GM12878 (cell line): ENCODE data around the gene CTSW. TPM values are rescaled to one million over a fixed set of nuclear protein-coding genes. Genes with fewer than 3 reads are reported as not detected.

Experiments
- ATAC-seq: fragments of 200-7000 bp; cut with Tn5 transposase; 3 replicates; pipeline ENCODE4 v1.9.1; 2020; ENCODE audit warnings: mild to moderate bottlenecking, moderate library complexity
- BruUV-seq: library from RNA; stranded (reverse); fragments of 400-500 nt; replicated peaks from 2 replicates; lab custom pipeline; 2021; lab: Mats Ljungman, UMichigan
- CTCF ChIA-PET: fragments of 300-600 bp; sonication (Branson Sonifier 250); formaldehyde crosslinking; extraction: SDS; loops from one replicate; lab custom pipeline; 2021; ENCODE audit warnings: inconsistent platforms; lab: Yijun Ruan, JAX
- POLR2A ChIA-PET: fragments of 350-600 bp; formaldehyde crosslinking; extraction: SDS; loops from one replicate; lab custom pipeline; 2021; ENCODE audit warnings: inconsistent platforms; lab: Charles Lee
- RAD21 ChIA-PET: fragments of 300-600 bp; sonication (Branson Sonifier 250); formaldehyde crosslinking; loops from one replicate; lab custom pipeline; 2023; ENCODE audit warnings: antibody characterized with exemption; ENCODE audit not compliant: unreplicated experiment; lab: Charles Lee
- SMC1A ChIA-PET: fragments of 300-600 bp; sonication (Branson Sonifier 250); formaldehyde crosslinking; loops from one replicate; lab custom pipeline; 2023; ENCODE audit not compliant: unreplicated experiment, uncharacterized antibody; lab: Charles Lee
- DNase-seq: peaks from one replicate; pipeline ENCODE4 v3.0.0-alpha.2; 2011; ENCODE audit warnings: low read depth, low spot score
- FAIRE-seq: peaks from 3 replicates; lab custom pipeline; 2011; peaks lifted over from hg19 to GRCh38; lab: Jason Lieb, UNC
- H2AFZ ChIP-seq: 2 replicates; pipeline ENCODE4 v1.6.0; 2011; ENCODE audit warnings: low read depth, low read length, control low read depth; ENCODE audit not compliant: control insufficient read depth
- H3K27ac ChIP-seq: 2 replicates; pipeline ENCODE4 v1.5.1; 2011; ENCODE audit warnings: control low read depth; ENCODE audit not compliant: control insufficient read depth, insufficient read depth
- H3K27me3 ChIP-seq, 2 experiments: replicated peaks in 1 of 2; 2 replicates each; pipeline versions ENCODE4 v1.6.0 to v1.6.1; 2011; ENCODE audit warnings: low read length in 1 of 2; ENCODE audit not compliant: control insufficient read depth in 2 of 2, insufficient read depth in 2 of 2
- H3K36me3 ChIP-seq, 2 experiments: 2 replicates each; pipeline ENCODE4 v1.5.1; 2011; ENCODE audit warnings: low read length in 1 of 2; ENCODE audit not compliant: control insufficient read depth in 2 of 2, insufficient read depth in 2 of 2
- H3K4me1 ChIP-seq: 2 replicates; pipeline ENCODE4 v1.6.1; 2011; ENCODE audit warnings: mild to moderate bottlenecking, low read length, moderate library complexity, mixed read lengths; ENCODE audit not compliant: control insufficient read depth, insufficient read depth
- H3K4me2 ChIP-seq: 2 replicates; pipeline ENCODE4 v1.6.0; 2011; ENCODE audit warnings: control low read depth; ENCODE audit not compliant: control insufficient read depth, insufficient read depth
- H3K4me3 ChIP-seq: fragments of 200-600 bp; sonication (generic); 2 replicates; pipeline ENCODE4 v1.5.1; 2016
- H3K79me2 ChIP-seq: 2 replicates; pipeline ENCODE4 v1.6.0; 2011; ENCODE audit warnings: low read length; ENCODE audit not compliant: control insufficient read depth, insufficient read depth
- H3K9ac ChIP-seq: 2 replicates; pipeline ENCODE4 v1.8.0; 2011; ENCODE audit warnings: low read length, control low read depth, mixed read lengths; ENCODE audit not compliant: control insufficient read depth, insufficient read depth
- H3K9me3 ChIP-seq: replicated peaks from 3 replicates; pipeline ENCODE4 v1.5.1; 2011; ENCODE audit warnings: mild to moderate bottlenecking, low read length; ENCODE audit not compliant: control insufficient read depth, insufficient read depth
- H4K20me1 ChIP-seq: 2 replicates; pipeline ENCODE4 v1.6.0; 2011; ENCODE audit not compliant: control insufficient read depth, insufficient read depth
- ATF7 ChIP-seq: fragments of 450-650 bp; IDR thresholded peaks from 2 replicates; pipeline ENCODE4 v1.6.1; 2016; ENCODE audit warnings: low read depth, mild to moderate bottlenecking
- DPF2 ChIP-seq: fragments of 450-650 bp; IDR thresholded peaks from 2 replicates; pipeline ENCODE4 v1.6.1; 2017; ENCODE audit warnings: mild to moderate bottlenecking
- ELK1 ChIP-seq: IDR thresholded peaks from 2 replicates; pipeline ENCODE4 v1.6.1; 2012; ENCODE audit warnings: low read depth, low read length, improper control_type of control experiment
- FOXK2 ChIP-seq: fragments of 450-650 bp; IDR thresholded peaks from 2 replicates; pipeline ENCODE4 v1.6.1; 2017; ENCODE audit warnings: mild to moderate bottlenecking, moderate library complexity
- HDAC2 ChIP-seq: fragments of 200-600 bp; sonication (generic); IDR thresholded peaks from 2 replicates; pipeline ENCODE4 v1.6.1; 2017
- IKZF2 ChIP-seq, 2 experiments: fragments of 450-650 bp; IDR thresholded peaks; 2 replicates each; pipeline ENCODE4 v1.6.1; 2017; ENCODE audit warnings: mild to moderate bottlenecking in 2 of 2, moderate library complexity in 2 of 2
- JUND ChIP-seq: IDR thresholded peaks from 2 replicates; pipeline ENCODE4 v1.6.1; 2012; ENCODE audit warnings: low read depth, mild to moderate bottlenecking, low read length, improper control_type of control experiment, moderate library complexity
- NR2F1 ChIP-seq: fragments of 450-650 bp; conservative IDR thresholded peaks from 2 replicates; pipeline ENCODE4 v1.6.1; 2017; ENCODE audit warnings: mild to moderate bottlenecking
- PBX3 ChIP-seq: IDR thresholded peaks from 2 replicates; pipeline ENCODE4 v1.6.1; 2011; ENCODE audit warnings: mild to moderate bottlenecking, low read depth, low read length, moderate library complexity; ENCODE audit not compliant: insufficient replicate concordance
- PML ChIP-seq: IDR thresholded peaks from 2 replicates; pipeline ENCODE4 v1.6.1; 2012; ENCODE audit warnings: low read length, inconsistent platforms
- POLR2A ChIP-seq: IDR thresholded peaks from 2 replicates; pipeline ENCODE4 v1.6.1; 2011; ENCODE audit warnings: low read depth, mild to moderate bottlenecking, low read length
- USF2 ChIP-seq: IDR thresholded peaks from 2 replicates; pipeline ENCODE4 v1.6.1; 2011; ENCODE audit warnings: low read depth, low read length, improper control_type of control experiment, borderline replicate concordance
- ZBED1 ChIP-seq: IDR thresholded peaks from 2 replicates; pipeline ENCODE4 v1.6.1; 2016; ENCODE audit warnings: borderline replicate concordance
- WGBS: methylation state at CpG from one replicate; pipeline ENCODE4 v1.1.6; 2016; ENCODE audit warnings: low lambda C conversion rate; ENCODE audit not compliant: insufficient replicate concordance, insufficient coverage; ENCODE audit errors: missing lambda C conversion rate; 5-methylcytosine and 5-hydroxymethylcytosine counted together
- in situ Hi-C: fragments of 300-500 bp; cut with MboI; formaldehyde crosslinking; loops from 9 replicates; pipeline ENCODE4 v1.14.3; 2018; ENCODE audit warnings: mixed read lengths
- intact Hi-C: fragments of 100-400 bp; cut with micrococcal nuclease; formaldehyde crosslinking; loops from one replicate; pipeline ENCODE4 v1.14.2; 2022; ENCODE audit not compliant: unreplicated experiment
- polyA plus RNA-seq, 11 experiments: library from polyadenylated mRNA; depleted of rRNA in 4 of 11; unstranded in 6 of 11; stranded (reverse) in 5 of 11; fragments of >200 nt; fragmentation: Nextera tagmentation in 4 of 11; fragmentation: Illumina TruSeq in 1 of 11; extraction: Ambion mirVana in 4 of 11; extraction: Trizol in 1 of 11; gene quantifications; 1 replicate in 1 of 11; 2 replicates in 10 of 11; pipeline versions ENCODE4 v1.2.1 to v1.2.3, GENCODE V29; 2011 to 2016; ENCODE audit warnings: inconsistent platforms in 2 of 11, missing spikeins in 2 of 11, low read depth in 1 of 11
- total RNA-seq, 4 experiments: library from RNA; depleted of rRNA in 3 of 4; stranded (reverse); fragments of >200 nt in 3 of 4; fragmentation: Illumina TruSeq in 1 of 4; extraction: Trizol in 1 of 4; gene quantifications; 2 replicates each; pipeline versions ENCODE4 v1.2.1 to v1.2.3, GENCODE V29; 2013 to 2021

CTSW gene
- total and polyA plus RNA-seq, 10 of the 15 experiments (the other 5 are each of a cell fraction or from before 2014, with no cell fraction given) = 0.53 to 12.0 (median 1.7) TPM

- RAD21 ChIA-PET = no interaction called here
- WGBS = 62% methylated on average over 29 of the region's 29 CpGs
- Histone ChIP-seq H4K20me1 (no peaks in the 10 kb centered on the region; the same call in 1 of the 2 replicates), H2AFZ (no peak overlapping the region), H3K4me3 (no peak overlapping the region), H3K4me1 (peaks cover 7% of the 10 kb centered on the region), H3K9ac (no peak overlapping the region), H3K4me2 (no peak overlapping the region)
- DNase-seq = no peak
- intact Hi-C loops = no loop called here
- in situ Hi-C loops = loop anchor here (25.0 kb wide), 1 partner anchor 1630 kb away; the partner anchor contains the start of genes DNAJC4, FKBP2, NUDT22 and PPP1R14B
- FAIRE-seq = no peak
- no peak for TF ChIP-seq ZBED1
- TF ChIP-seq POLR2A = 0 out of 2 replicates have a peak, but pooled peaks have one; percentile 8
- TF ChIP-seq, all 136 proteins: peak for 1
- no peaks in the 10 kb centered on the region for H3K9me3 ChIP-seq
- SMC1A ChIA-PET = no interaction called here
- ATAC-seq = peak; percentile 36; the same call in 2 of the 3 replicates
- no peaks in the 10 kb centered on the region for H3K27me3 ChIP-seq
- H3K36me3 ChIP-seq = peaks cover 22 to 38% of the 10 kb centered on the region in 2 experiments
- no peak overlapping the region for H3K27ac ChIP-seq
- CTCF ChIA-PET = no interaction called here
- H3K79me2 ChIP-seq = peaks cover 2% of the 10 kb centered on the region
- BruUV-seq = no TSS peak
- POLR2A ChIA-PET = interaction anchor here (0.6 to 1.1 kb wide), 2 partner anchors 34 to 1241 kb away, joined by 3 read pairs; partner anchors contain the start of gene SNX32
These were observed 12.2 kb upstream of the CTSW start for GRCh38 chr11:65867284-65868071.

GRCh38 chr11:65868076-65868667 is 11.5 kb upstream of the CTSW start:
- no peaks in the 10 kb centered on the region for H3K27me3 ChIP-seq
- H3K36me3 ChIP-seq = peaks cover 17 to 33% of the 10 kb centered on the region in 2 experiments
- H3K9ac ChIP-seq = no peak overlapping the region
- DNase-seq (no peak), FAIRE-seq (no peak), ATAC-seq (peak; percentile 20; the same call in 1 of the 3 replicates)
- ChIA-PET RAD21 (no interaction called here), CTCF (interaction anchor here (1.2 to 4.5 kb wide), 2 partner anchors 8 to 120 kb away, joined by 6 to 41 read pairs; partner anchors contain the start of genes CFL1 and MUS81), SMC1A (interaction anchor here (0.6 to 2.3 kb wide), 2 partner anchors 8 to 20 kb away, joined by 3 to 7 read pairs; partner anchors contain the start of genes FIBP and MUS81), POLR2A (interaction anchor here (0.6 to 4.5 kb wide), 4 partner anchors 7 to 1240 kb away, joined by 3 to 44 read pairs (median 3); partner anchors contain the start of genes CCDC85B, MUS81 and SNX32)
- H4K20me1 ChIP-seq = no peaks in the 10 kb centered on the region
- no peaks in the 10 kb centered on the region for H3K9me3 ChIP-seq
- H3K79me2 ChIP-seq = no peaks in the 10 kb centered on the region; the same call in 1 of the 2 replicates
- intact Hi-C loops (no loop called here), in situ Hi-C loops (loop anchor here (25.0 kb wide), 1 partner anchor 1631 kb away; the partner anchor contains the start of genes DNAJC4, FKBP2, NUDT22 and PPP1R14B)
- no TSS peak for BruUV-seq
- no peak overlapping the region for H3K4me2 ChIP-seq
- WGBS = 67% methylated on average over 19 of the region's 19 CpGs
- H3K4me3 ChIP-seq = no peak overlapping the region
- peaks cover 7% of the 10 kb centered on the region for H3K4me1 ChIP-seq
- no peak overlapping the region for H2AFZ ChIP-seq
- H3K27ac ChIP-seq = no peak overlapping the region
- no peak for TF ChIP-seq ELK1
- TF ChIP-seq USF2 = no peak
- no peak for TF ChIP-seq NR2F1
- no peak for TF ChIP-seq IKZF2 (IDR thresholded peaks at IDR 0.05)
- TF ChIP-seq JUND = no peak
- no peak for TF ChIP-seq PBX3
- no peak for TF ChIP-seq PML
- no peak for TF ChIP-seq HDAC2
- no peak for TF ChIP-seq DPF2
- TF ChIP-seq ATF7 = no peak
- no peak for TF ChIP-seq FOXK2
